Activated CD4-positive, alpha-beta memory T cell treated with anti-CD3 and anti-CD28 coated beads for 36 hours (primary cell): ENCODE data around the gene PTGS1. TPM values are rescaled to one million over a fixed set of nuclear protein-coding genes. Genes with fewer than 3 reads are reported as not detected.
A peak's percentile ranks its signal among the peaks of the same experiment; 100 is the strongest.
"Not testable (repeated sequence)": the region's sequence is repeated elsewhere in the genome, so short reads cannot be mapped to it uniquely, and the experiment has no call there.

Experiments used
- CTCF ChIA-PET: fragments of 350-600 bp; sonication (Branson Sonifier 250); formaldehyde crosslinking; loops from one replicate; lab custom pipeline; 2021; ENCODE audit warnings: antibody characterized with exemption, inconsistent platforms; lab: Charles Lee
- POLR2A ChIA-PET: fragments of 350-600 bp; sonication (Branson Sonifier 250); formaldehyde crosslinking; loops from one replicate; lab custom pipeline; 2021; ENCODE audit warnings: antibody characterized with exemption; lab: Charles Lee
- DNase-seq: peaks from one replicate; pipeline ENCODE4 v3.0.0-alpha.2; 2020
- H3K27ac Mint-ChIP-seq: one replicate; pipeline ENCODE4 v1.8.0; 2021; ENCODE audit warnings: mixed read lengths
- H3K27me3 Mint-ChIP-seq: one replicate; pipeline ENCODE4 v1.8.0; 2021; ENCODE audit warnings: mixed read lengths
- H3K36me3 Mint-ChIP-seq: one replicate; pipeline ENCODE4 v1.8.0; 2021; ENCODE audit warnings: mixed read lengths
- H3K4me1 Mint-ChIP-seq: one replicate; pipeline ENCODE4 v1.8.0; 2021; ENCODE audit warnings: low read depth, mixed read lengths
- H3K4me3 Mint-ChIP-seq: one replicate; pipeline ENCODE4 v1.8.0; 2021; ENCODE audit warnings: mild to moderate bottlenecking, mixed read lengths
- H3K9me3 Mint-ChIP-seq: one replicate; pipeline ENCODE4 v1.8.0; 2021; ENCODE audit warnings: mixed read lengths
- intact Hi-C: fragments of 100-400 bp; cut with micrococcal nuclease; formaldehyde crosslinking; loops from one replicate; pipeline ENCODE4 v1.15.1; 2023
- total RNA-seq, 2 experiments: library from RNA; stranded (reverse); gene quantifications; one replicate each; pipeline ENCODE4 v1.2.3, GENCODE V29; 2021

Gene PTGS1
- under 1 TPM in 1 of 2 experiments, not detected in 1; 0.07 TPM for total RNA-seq

DNA sequence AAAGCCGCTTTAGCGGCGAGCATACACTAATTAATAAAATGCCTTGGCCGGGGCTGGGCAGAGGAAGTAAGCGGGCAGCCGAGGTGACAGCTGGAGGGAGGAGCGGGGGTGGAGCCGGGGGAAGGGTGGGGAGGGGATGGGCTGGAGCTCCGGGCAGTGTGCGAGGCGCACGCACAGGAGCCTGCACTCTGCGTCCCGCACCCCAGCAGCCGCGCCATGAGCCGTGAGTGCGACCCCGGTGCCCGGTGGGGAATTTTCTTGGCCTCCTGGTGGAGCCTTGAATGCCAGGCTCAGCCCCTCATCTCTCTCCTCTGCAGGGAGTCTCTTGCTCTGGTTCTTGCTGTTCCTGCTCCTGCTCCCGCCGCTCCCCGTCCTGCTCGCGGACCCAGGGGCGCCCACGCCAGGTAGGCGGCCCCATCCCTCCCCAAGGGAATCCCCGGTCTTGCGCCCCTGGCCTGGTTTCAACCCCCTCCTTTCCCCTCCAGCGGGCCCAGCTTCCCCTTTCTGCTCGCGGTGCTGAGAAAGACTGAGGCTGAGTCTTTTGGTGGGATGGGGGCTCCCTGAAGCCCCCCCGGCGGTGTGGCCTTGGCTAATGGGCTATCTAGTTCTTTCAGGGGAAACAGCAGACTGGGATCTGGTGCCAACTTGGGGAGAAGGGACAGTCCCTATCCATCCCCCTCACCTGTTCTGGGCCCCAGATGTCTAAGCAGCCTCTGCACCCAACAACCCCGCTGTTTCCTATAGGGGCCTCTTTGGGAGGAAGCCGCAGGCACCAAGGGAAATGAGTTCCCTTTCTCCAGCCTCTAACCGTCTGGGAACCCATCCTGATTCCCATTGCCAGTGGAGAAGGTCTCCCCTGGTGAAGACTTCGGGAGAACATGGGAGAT is at the start of gene PTGS1:
TSS of gene PTGS1 (plus strand) at position 156 of the 887 bp plus-strand sequence. CDS start at position 217, 61 bp downstream.
- Mint-ChIP-seq H3K27ac (no peak within 1 kb of the TSS), H3K4me3 (peak within 1 kb of the TSS; percentile 3), H3K9me3 (peaks cover 3% of the 10 kb centered on the region), H3K27me3 (peaks cover 28% of the 10 kb centered on the region), H3K4me1 (peaks cover 9% of the 10 kb centered on the region), H3K36me3 (no peaks in the 10 kb centered on the region)
- intact Hi-C loops = no loop called here
- ChIA-PET POLR2A (no interaction called here), CTCF (no interaction called here)
- DNase-seq = peak; percentile 19

DNA sequence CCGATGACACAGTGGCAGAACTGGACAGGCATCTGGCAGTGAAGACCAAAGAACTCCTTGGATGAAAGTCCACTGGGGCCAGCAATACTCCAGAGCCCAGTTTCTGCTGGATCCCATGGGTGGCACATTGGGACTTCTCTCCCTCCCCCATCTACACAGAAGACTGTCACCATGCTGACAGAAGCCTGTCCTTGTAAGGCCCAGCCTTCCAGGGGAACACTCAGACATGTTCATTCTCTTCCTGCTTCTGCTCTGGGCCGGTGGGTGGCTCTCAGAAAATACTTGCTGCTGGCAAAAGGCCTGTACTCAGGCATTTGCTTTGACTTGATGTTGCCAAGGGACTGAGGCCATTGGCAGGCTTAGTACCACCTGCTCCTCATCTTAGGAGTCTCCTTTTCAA is 48.3 kb upstream of the PTGS1 start:
- H3K27ac Mint-ChIP-seq = no peak overlapping the region
- CTCF ChIA-PET = no interaction called here
- no peak for DNase-seq
- H3K4me1 Mint-ChIP-seq = no peaks in the 10 kb centered on the region
- POLR2A ChIA-PET = no interaction called here
- no peaks in the 10 kb centered on the region for H3K9me3 Mint-ChIP-seq
- H3K4me3 Mint-ChIP-seq = no peak overlapping the region
- H3K27me3 Mint-ChIP-seq = no peaks in the 10 kb centered on the region
- intact Hi-C loops = no loop called here
- peaks cover 30% of the 10 kb centered on the region for H3K36me3 Mint-ChIP-seq

GRCh38 chr9:122324665-122325064 is 46.2 kb upstream of the PTGS1 start:
- H3K27ac Mint-ChIP-seq, DNase-seq, H3K4me1 Mint-ChIP-seq, H3K4me3 Mint-ChIP-seq, H3K9me3 Mint-ChIP-seq, POLR2A ChIA-PET, CTCF ChIA-PET, H3K27me3 Mint-ChIP-seq, intact Hi-C loops: not testable (repeated sequence)
- peaks cover 34% of the 10 kb centered on the region for H3K36me3 Mint-ChIP-seq

DNA sequence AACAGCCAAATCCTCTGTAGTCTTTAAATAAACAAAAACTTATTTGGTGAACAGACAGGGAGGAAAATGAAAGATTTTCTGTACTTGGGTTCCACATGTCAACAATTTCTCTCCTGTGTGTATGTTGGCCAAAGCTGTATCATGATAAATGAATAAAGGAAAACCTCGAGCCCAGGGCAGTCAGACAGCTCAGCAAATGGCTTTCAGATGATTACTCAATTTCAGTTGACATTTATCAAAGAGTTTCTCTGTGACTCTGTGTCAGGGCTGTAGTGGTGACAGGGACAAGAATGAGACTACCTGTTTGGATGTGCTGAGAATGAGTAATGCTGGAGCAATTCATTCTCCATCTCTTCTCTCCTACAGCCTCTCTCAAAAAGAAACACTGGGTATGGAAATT is 45.7 kb upstream of the PTGS1 start:
- ChIA-PET POLR2A (no interaction called here), CTCF (no interaction called here)
- Mint-ChIP-seq H3K9me3 (no peaks in the 10 kb centered on the region), H3K27me3 (no peaks in the 10 kb centered on the region), H3K36me3 (peaks cover 37% of the 10 kb centered on the region), H3K27ac (no peak overlapping the region), H3K4me3 (no peak overlapping the region), H3K4me1 (no peaks in the 10 kb centered on the region)
- DNase-seq = no peak
- intact Hi-C loops = no loop called here

DNA sequence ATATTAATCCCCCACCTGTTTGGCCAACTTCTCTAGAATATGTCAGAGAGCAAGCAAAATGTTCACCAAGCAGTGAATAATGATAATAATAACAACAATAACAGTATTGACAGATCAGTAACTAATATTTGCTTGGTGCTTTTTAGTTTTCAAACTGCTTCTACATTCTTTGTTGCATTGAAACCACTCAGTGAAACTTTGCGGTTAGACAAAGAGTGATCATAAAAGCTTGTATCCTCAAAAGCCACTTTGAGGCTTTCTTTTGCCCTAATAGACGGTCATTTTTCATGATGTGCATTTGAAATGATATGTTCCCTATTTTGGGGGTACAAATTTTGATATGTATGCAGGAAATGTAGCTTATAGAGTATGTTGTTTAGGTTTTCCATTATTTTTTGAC is 43.6 kb upstream of the PTGS1 start:
- Mint-ChIP-seq H3K4me1 (no peaks in the 10 kb centered on the region), H3K4me3 (no peak overlapping the region), H3K9me3 (no peaks in the 10 kb centered on the region), H3K36me3 (peaks cover 37% of the 10 kb centered on the region), H3K27ac (no peak overlapping the region), H3K27me3 (no peaks in the 10 kb centered on the region)
- intact Hi-C loops = no loop called here
- CTCF ChIA-PET = interaction anchor here (0.9 to 1.1 kb wide), 2 partner anchors 24 to 228 kb away, joined by 3 read pairs; no protein-coding TSS in a partner anchor
- POLR2A ChIA-PET = no interaction called here
- no peak for DNase-seq

DNA sequence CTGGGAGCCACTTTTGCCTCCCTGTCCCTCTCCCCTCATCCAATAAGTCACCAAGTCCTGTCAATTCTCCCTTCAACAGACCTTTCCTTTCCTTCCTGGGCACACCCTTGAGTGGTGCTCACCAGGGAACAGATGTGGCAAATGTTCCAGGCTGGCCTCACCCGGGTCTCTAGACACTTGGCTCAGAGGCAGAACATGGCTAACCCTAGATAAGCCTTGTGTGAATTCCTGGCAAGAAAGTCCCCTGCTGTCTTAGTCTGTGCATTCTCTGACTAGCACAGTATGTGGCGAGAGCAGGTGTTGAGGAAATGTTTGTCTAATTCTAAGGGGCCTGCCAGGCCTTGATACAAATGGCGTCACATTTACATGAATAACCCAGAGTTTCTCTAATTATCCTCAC is 41.2 kb upstream of the PTGS1 start:
- DNase-seq = no peak
- Mint-ChIP-seq H3K27me3 (no peaks in the 10 kb centered on the region), H3K4me3 (no peak overlapping the region), H3K27ac (no peak overlapping the region), H3K36me3 (peaks cover 19% of the 10 kb centered on the region), H3K9me3 (no peaks in the 10 kb centered on the region), H3K4me1 (no peaks in the 10 kb centered on the region)
- intact Hi-C loops = no loop called here
- ChIA-PET POLR2A (no interaction called here), CTCF (interaction anchor here (1.4 to 1.6 kb wide), 2 partner anchors 21 to 206 kb away, joined by 5 read pairs; no protein-coding TSS in a partner anchor)

DNA sequence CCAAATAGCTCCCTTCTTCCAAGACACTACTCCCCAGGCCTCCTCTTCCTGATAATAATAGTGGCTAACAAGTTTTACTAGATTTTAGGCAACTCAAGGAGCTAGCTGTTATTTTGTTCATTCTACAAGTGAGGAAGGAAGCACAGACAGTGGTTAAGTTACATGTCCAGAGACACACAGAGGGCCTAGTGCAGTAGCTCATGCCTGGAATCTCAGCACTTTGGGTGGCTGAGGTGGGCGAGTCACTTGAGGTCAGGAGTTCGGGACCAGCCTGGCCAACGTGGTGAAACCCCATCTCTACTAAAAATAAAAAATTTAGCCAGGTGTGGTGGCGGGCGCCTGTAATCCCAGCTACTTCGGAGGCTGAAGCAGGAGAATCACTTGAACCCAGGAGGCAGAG is 40.4 kb upstream of the PTGS1 start:
- DNase-seq, POLR2A ChIA-PET, H3K4me1 Mint-ChIP-seq, intact Hi-C loops, H3K27ac Mint-ChIP-seq, H3K9me3 Mint-ChIP-seq, H3K27me3 Mint-ChIP-seq, H3K4me3 Mint-ChIP-seq: not testable (repeated sequence)
- CTCF ChIA-PET = interaction anchor here (1.4 kb wide), 1 partner anchor 20 kb away, joined by 5 read pairs; no protein-coding TSS in a partner anchor
- peaks cover 15% of the 10 kb centered on the region for H3K36me3 Mint-ChIP-seq

DNA sequence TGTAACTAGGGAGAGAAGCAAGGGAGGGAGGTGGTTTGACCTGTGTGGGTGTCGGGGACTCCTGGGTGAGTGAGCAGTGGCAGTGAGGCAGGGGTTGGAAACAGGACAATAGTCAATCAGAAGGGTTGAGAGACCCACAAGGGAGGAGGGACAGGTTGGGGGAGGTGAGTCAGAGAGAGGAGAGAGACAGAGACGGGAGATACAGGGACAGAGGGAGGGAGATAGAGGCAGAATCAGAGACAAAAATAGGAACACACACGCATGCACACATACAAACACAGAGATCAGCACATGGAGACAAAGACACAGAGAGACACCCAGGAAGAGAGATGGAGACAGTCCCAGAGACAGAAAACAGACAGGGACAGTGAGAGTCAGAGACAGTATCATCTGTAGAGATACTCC is 39.3 kb upstream of the PTGS1 start:
- no peak for DNase-seq
- H3K4me3 Mint-ChIP-seq = no peak overlapping the region
- H3K9me3 Mint-ChIP-seq = no peaks in the 10 kb centered on the region
- CTCF ChIA-PET = no interaction called here
- peaks cover 12% of the 10 kb centered on the region for H3K36me3 Mint-ChIP-seq
- H3K27ac Mint-ChIP-seq = no peak overlapping the region
- POLR2A ChIA-PET = no interaction called here
- no peaks in the 10 kb centered on the region for H3K4me1 Mint-ChIP-seq
- H3K27me3 Mint-ChIP-seq = no peaks in the 10 kb centered on the region
- intact Hi-C loops = no loop called here

DNA sequence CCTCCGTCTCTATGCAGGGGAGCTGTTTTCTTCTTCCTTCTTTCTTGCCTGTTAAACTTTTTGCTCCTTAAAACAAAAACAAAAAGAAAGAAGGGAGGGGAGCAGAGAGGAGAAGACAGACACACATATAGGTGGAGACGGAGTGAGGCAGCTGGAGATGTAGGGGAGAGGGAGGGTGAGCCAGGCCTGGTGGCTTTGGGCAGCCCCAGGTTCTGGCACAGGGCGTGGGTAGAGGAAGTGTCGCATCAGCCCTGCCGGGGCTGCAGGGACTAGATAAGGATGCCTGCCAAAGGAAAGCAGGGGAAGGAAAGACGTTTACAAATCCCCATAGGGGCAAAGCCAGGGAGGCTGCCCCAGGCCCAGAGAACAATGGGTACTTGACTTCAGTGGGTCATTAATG is 38.7 kb upstream of the PTGS1 start:
- Mint-ChIP-seq H3K9me3 (no peaks in the 10 kb centered on the region), H3K27me3 (no peaks in the 10 kb centered on the region), H3K36me3 (peaks cover 12% of the 10 kb centered on the region), H3K4me3 (no peak overlapping the region), H3K4me1 (no peaks in the 10 kb centered on the region), H3K27ac (no peak overlapping the region)
- intact Hi-C loops = no loop called here
- CTCF ChIA-PET = no interaction called here
- POLR2A ChIA-PET = no interaction called here
- no peak for DNase-seq

DNA sequence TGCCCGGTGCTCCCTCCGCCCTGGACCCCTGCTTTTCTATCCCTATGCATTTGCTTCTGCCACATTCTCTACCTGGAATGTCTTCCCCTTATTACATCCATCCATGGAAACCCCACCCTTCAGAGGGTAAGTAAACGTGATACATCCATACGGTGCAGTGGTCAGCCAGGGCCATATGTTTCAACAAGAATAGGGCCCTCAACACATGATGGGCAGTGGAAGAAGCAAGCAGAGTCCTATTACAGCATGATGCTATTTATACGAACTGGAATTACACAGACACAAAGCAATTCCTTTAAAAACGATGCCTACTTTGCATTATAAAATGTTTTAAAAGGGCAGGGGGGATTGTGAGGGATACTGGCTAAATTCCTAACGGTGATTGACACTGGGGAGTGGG is 38.2 kb upstream of the PTGS1 start:
- Mint-ChIP-seq H3K4me1 (no peaks in the 10 kb centered on the region), H3K36me3 (peaks cover 12% of the 10 kb centered on the region), H3K27ac (no peak overlapping the region), H3K9me3 (no peaks in the 10 kb centered on the region), H3K4me3 (no peak overlapping the region), H3K27me3 (no peaks in the 10 kb centered on the region)
- intact Hi-C loops = no loop called here
- DNase-seq = no peak
- ChIA-PET POLR2A (no interaction called here), CTCF (interaction anchor here (2.3 kb wide), 1 partner anchor 208 kb away, joined by 6 read pairs; no protein-coding TSS in a partner anchor)

DNA sequence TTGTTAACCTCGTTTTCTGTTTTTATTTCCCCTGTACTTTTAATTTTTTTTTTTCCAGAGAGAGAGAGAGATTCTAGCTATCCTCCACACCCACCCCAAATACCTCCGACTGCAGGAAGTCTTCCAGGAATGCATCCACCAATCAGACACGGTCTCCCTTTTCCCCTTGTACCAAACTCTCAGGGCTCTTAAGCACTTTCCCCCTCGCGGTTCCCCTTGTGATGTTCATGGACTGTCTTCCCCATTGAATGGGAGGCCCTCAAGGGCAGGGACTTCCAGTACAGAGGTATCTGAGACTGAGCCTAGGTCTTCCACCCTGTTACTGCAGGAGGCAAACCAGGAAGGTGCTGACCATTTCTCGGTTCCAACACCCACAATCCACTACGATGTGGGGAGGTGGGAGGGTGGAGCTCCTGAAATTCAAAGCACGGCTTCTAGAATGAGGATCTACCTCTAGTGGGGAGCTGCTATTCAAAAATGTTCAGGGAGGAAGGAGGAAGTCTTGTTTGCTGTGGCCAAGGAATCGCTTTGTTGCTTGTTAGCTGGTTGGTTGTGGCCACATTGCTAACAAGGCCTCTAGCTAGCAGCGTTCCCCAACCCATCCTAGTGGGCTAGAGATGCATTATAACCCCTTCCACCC is 37.5 kb upstream of the PTGS1 start:
- intact Hi-C loops = no loop called here
- POLR2A ChIA-PET = no interaction called here
- CTCF ChIA-PET = interaction anchor here (1.1 to 2.3 kb wide), 2 partner anchors 17 to 208 kb away, joined by 3 to 6 read pairs; no protein-coding TSS in a partner anchor
- no peaks in the 10 kb centered on the region for H3K9me3 Mint-ChIP-seq
- H3K27ac Mint-ChIP-seq = no peak overlapping the region
- H3K4me3 Mint-ChIP-seq = no peak overlapping the region
- no peaks in the 10 kb centered on the region for H3K27me3 Mint-ChIP-seq
- H3K4me1 Mint-ChIP-seq = no peaks in the 10 kb centered on the region
- peaks cover 12% of the 10 kb centered on the region for H3K36me3 Mint-ChIP-seq
- no peak for DNase-seq

DNA sequence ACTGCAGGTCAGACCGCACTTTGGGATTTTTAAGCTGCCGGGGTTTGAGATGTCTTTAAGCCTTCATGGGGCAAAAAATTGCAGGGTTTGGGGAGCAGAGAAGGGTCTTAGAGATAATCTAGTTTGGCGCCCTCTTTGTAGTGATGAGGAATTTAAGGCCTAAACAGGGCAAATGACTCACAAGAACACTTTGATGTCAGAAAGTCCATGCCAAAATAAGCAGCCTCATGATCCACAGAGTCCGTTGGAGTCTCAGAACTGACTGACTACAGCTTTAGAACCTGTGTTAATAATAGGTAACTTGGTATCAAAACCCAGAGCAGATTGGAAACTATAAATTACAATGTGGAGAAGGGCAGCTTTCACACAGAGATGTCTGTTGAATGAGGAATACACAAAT is 35.9 kb upstream of the PTGS1 start:
- H3K9me3 Mint-ChIP-seq = no peaks in the 10 kb centered on the region
- no peaks in the 10 kb centered on the region for H3K27me3 Mint-ChIP-seq
- CTCF ChIA-PET = interaction anchor here (1.4 to 3.0 kb wide), 2 partner anchors 210 to 236 kb away, joined by 5 to 7 read pairs; no protein-coding TSS in a partner anchor
- POLR2A ChIA-PET = no interaction called here
- H3K4me1 Mint-ChIP-seq = no peaks in the 10 kb centered on the region
- H3K4me3 Mint-ChIP-seq = no peak overlapping the region
- H3K27ac Mint-ChIP-seq = no peak overlapping the region
- H3K36me3 Mint-ChIP-seq = no peaks in the 10 kb centered on the region
- DNase-seq = no peak
- intact Hi-C loops = no loop called here
